TTC549 (cell line): ENCODE data around the gene LEAP2.
"Not testable (repeated sequence)": the region's sequence is repeated elsewhere in the genome, so short reads cannot be mapped to it uniquely, and the experiment has no call there.

Source experiments
- FAIRE-seq: peaks from 2 replicates; lab custom pipeline; 2012; peaks lifted over from hg19 to GRCh38; lab: Jason Lieb, UNC

Gene LEAP2

GRCh38 chr5:132840896-132841295, 32.6 kb upstream of the LEAP2 start:
- FAIRE-seq = no peak

GRCh38 chr5:132841305-132841704, 32.2 kb upstream of the LEAP2 start:
- no peak for FAIRE-seq

GRCh38 chr5:132848270-132848669, 25.2 kb upstream of the LEAP2 start:
- FAIRE-seq = no peak

- FAIRE-seq = no peak
Observed at GRCh38 chr5:132849347-132849746, 24.1 kb upstream of the LEAP2 start.

GRCh38 chr5:132850066-132850465, 23.4 kb upstream of the LEAP2 start:
- FAIRE-seq = no peak

DNA sequence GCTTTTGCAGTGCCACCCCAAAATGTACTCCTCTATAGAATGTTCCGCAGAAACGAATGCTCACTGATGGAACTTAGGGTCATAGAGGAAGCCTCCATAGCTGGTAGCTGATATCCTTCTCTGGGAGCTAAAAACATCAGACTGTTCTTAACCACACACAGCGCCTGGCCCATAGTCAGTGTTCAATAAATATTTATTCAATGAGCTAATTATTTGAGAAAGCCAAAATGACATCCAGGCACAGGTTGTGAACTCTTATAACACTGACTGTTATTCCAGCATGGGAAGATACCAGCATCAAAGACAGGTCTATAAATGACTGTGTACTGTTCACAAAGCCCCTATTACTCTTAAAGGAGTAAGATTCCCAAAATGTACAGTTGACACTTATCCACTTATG, 20.1 kb upstream of the LEAP2 start:
- no peak for FAIRE-seq

GRCh38 chr5:132853790-132854189, 19.7 kb upstream of the LEAP2 start:
- FAIRE-seq = peak; percentile 47

- FAIRE-seq = no peak
Observed at GRCh38 chr5:132854301-132854700, 19.2 kb upstream of the LEAP2 start.

DNA sequence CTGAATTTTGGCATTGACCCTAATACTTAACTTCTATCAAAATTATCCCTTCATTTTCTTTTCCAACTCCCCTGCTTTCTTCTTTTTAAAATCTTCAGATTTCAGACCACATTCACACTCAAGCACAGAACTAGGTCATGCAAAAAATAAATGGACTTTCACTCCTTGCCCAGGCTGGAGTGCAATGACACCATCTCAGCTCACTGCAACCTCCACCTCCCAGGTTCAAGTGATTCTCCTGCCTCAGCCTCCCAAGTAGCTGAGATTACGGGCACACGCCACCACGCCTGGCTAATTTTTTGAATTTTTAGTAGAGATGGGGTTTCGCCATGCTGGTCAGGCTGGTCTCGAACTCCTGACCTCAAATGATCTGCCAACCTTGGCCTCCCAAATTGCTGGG, 18.5 kb upstream of the LEAP2 start:
- FAIRE-seq = not testable (repeated sequence)

- no peak for FAIRE-seq
Observed at GRCh38 chr5:132856011-132856410, 17.5 kb upstream of the LEAP2 start.

- no peak for FAIRE-seq
Observed at GRCh38 chr5:132859889-132860437, 13.5 kb upstream of the LEAP2 start.

DNA sequence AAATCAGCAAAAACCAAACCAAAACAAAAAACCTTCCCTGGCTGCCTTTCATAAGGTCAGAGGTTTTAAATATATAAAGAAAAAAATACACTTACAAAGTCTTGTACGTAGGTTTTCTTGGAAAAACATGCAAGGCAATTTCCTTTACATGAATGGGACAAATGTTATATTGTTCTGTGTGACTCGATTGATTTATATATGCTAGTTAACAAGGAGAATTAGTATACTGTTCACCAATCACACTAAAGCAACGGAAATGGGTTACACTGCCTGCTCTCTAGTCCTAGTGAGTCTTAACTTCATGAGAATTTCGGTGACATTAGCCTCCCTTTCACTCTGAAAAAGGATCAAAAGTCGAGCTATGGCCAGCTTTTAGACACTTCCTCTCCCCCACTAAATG, 12.7 kb upstream of the LEAP2 start:
- FAIRE-seq = no peak

DNA sequence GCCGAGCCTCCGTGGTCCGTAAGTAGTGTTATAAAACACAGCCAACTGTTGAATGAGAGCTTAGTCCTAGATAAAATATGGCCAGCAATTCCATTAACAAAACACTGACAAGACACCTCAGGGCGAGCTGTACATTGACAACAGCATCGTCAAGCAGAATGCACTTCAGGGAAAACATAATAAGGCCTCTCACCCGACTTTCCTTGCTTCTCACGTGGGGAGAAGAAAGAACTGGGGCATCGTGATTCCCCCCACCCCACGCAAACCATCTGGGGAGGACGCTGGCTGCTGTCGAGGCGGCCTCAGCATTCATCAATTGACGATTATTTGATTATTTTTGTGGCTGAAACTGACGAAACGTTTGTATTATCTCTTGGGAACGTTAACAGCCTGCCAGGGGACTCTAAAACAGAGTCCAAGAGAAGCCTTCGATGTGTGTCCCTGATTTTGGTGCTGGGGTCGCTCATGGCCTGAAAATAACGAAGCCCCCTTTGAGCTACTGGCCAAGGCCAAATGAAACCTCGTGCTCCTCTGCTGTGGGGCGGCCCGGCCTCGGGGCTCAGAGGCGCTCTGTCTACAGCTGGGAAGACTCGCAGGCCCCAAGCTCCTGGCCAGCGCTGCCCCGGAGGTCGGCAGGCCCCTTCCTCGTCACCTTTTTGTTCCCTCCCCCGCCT, 7.7 kb upstream of the LEAP2 start:
- no peak for FAIRE-seq

DNA sequence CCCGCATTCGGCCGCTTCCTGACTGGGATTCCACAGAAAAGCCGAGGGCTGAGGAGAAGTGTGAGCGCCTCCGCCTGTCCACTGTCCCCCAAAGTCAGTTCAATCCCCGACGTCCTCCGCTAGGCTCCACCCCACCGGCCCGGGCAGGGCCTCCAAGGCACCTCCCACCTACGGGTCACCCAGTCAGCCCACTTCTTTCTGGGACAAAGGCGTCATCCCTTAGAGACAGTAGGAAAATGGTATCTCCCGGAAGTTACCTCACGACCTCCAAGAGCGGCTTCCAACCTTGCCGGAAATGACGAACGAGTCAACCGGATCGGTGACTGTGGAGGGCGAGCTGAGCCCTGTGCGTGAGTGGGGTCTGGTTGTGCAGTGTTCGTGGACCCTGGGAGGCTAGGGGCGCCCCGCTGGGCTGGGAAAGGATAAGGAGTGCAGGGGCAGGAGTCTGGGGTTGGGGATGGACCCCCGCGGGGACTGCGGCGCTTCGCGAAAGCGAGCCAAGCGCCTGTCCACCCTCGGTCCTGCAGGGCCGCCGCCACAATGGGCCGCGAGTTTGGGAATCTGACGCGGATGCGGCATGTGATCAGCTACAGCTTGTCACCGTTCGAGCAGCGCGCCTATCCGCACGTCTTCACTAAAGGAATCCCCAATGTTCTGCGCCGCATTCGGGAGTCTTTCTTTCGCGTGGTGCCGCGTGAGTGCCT, 7.0 kb upstream of the LEAP2 start, which contains the start of the genes GDF9 and UQCRQ:
TSS of gene GDF9 (minus strand) at position 128 of the 704 bp plus-strand sequence. CDS start 1,936 bp downstream, outside the sequence.
TSS of gene UQCRQ (plus strand) at position 301 of the 704 bp plus-strand sequence. CDS start at position 541, 240 bp downstream.
- peak; percentile 86 for FAIRE-seq

DNA sequence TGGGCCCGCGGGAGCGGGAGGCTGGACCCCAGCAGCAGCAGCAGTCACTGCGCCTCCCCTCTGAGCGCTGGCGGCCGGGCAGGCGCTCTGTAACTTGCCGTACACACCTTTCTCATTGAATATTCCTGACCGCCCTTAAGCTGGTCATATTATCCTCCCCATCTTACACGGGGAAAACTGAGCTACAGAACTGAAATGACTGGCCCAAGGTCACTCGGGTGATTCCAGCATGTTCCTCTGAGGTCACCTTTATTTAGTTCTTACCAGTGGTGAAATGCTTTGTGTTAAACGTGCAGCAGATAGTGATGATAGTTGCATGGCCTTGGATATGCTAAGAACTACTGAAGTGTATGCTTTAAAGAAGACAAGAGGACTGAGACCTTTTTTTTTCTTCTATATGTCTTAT, 6.4 kb upstream of the LEAP2 start:
- FAIRE-seq = no peak

DNA sequence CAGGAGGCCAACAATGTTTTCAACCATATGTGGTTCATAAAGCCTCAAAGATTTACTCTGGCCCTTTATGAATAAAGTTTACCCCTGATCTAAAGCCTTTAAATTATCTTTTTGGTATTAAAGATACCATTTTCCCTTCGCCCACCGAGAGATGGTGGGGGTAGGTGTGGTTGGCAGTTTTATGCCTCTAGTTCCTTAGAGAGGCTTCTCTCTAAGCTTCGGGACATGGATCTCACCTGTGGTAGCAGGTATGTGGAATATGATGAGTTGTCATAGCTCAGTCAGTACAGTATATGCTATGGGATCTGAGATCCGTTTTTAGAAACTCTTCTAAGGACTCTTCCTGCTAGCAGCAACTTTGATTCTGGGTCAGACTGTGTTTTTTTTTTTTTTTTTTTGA, 4.7 kb upstream of the LEAP2 start:
- no peak for FAIRE-seq

DNA sequence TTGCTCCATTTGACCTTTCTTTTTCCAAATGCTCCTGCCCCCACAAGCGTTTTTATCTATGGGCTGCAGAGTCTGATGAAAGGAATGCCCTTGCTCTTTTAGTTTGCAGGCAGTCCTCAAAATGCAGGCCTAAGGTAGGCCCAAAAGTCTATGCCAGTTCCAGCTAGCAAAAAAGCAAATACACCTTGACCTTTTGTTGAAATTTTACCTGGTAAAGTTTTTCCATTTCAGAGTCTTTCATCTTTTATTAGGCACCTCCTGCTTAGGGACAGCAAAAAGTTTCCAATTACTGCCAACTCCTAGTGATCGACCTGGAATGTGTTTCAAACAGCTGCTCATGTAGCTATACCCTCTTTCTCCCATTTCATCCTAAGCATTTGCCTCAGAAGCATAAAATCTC, 2.7 kb upstream of the LEAP2 start:
- no peak for FAIRE-seq

DNA sequence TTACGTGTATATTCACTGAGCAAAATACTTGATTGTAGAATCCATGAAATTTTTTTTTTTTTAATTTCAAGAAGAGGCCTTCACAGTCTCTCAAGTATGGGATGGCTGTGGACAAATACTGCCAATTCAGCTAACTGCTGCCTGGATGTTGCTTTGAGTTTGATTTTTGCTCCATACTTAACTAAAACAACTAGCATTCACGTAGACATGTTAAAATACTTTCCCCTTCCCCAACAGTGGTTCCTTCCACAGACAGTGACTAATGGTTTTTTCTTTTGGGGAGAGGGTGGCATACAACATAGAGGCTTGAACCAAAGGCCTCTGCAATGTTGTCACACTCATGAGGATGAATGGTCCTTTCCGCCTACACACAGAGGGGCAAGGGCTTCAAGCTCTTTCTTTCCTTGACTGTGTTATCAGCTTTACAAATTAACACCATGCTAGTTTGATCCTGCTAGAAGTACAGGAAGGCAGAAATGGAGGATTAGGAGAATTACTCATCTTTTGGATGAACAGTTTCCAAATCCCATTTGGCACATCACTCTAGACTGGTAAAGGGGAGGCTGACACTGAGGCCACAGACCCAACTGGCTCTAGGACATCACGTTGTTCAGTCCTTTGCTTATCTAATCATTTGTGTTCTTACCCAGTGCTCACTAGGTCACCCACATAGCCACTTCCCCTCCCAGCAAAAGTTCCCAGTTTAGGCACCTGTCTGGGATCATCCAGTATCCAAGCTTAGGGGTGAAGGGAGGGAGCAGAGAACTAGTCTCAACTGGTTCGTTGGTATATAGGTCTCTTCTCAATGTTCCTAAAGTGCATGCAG, 1.8 kb upstream of the LEAP2 start:
- no peak for FAIRE-seq

GRCh38 chr5:132872788-132873118, 715 bp upstream of the LEAP2 start:
- no peak for FAIRE-seq

DNA sequence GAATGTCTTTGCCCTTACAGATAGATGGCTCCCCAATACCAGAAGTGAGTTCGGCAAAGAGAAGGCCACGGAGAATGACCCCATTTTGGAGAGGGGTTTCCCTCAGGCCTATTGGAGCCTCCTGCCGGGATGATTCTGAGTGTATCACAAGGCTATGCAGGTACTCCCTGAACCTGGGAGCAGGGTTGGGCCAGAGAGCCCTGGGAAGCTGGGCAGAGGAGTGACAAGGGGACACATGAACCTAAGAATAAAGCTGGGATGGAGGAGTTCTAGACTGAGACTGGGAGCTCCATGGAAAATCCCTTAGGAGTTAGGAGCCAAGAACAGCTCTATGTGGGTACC, 433 bp downstream of the LEAP2 start:
- no peak for FAIRE-seq

DNA sequence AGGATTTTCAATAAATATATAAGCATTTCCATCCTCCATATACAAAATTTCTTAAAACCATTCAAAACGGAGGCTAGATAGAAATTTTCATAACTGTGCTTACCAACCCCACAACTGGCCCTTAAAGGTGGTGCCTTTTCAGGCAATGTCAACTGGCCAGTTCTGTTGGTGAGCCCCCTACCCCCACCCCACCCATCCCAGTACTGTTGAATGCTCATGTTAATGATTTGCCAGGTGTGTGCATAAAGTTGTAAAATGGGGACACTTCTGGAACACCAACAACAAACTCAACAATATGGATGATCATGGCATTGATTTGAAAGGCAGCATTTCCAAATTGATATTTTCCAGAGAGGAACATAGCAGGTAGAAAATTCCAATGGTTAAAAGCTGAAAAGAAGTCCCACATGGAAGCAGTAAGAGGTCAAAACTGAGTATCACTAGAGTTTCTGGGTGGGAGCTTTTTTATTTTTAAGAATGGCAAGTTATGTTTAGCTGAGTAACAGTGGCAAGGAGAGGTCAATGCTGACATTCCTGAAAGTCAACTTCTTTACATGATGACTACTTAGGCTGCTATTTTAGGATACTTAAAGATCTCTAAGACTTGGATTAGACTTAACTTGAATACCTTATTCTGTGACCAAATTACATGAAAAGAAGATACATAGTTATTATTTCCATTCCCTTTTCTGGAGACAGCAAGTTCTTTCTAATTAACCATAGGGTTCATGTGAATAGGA, 2.7 kb downstream of the LEAP2 start:
- no peak for FAIRE-seq

DNA sequence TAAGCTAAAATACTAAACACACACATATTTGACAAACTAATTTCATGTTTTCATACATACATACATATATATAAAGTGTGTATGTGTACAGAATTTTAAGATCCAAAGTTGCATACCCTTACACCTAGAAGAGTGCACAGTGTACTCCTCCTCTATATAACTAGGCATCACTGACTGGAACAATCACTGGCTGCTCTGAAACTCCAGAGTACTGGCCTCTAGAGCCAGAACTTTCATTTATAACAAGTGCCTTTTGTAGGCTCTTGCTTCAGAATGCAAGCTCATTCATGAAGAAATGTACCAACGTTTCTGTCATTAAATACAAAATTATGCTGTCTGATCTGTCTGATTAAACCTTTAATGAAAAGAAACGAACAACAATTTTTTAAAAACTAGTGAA, 4.0 kb downstream of the LEAP2 start:
- FAIRE-seq = no peak
